Kidney epithelial cell (primary cell): Measurements from ENCODE around the gene GPC6. TPM values are rescaled to one million over a fixed set of nuclear protein-coding genes. Genes with fewer than 3 reads are reported as not detected.

Source experiments
- DNase-seq: peaks from one replicate; pipeline ENCODE4 v3.0.0-alpha.2; 2010; ENCODE audit warnings: low read depth
- H3K27me3 ChIP-seq: 2 replicates; pipeline ENCODE4 v1.6.0; 2011; ENCODE audit warnings: low read length; ENCODE audit not compliant: control insufficient read depth, insufficient read depth
- H3K36me3 ChIP-seq: 2 replicates; pipeline ENCODE4 v1.5.1; 2011; ENCODE audit warnings: low read length; ENCODE audit not compliant: control insufficient read depth, insufficient read depth
- H3K4me3 ChIP-seq: 2 replicates; pipeline ENCODE4 v1.5.1; 2011; ENCODE audit warnings: low read depth, mild to moderate bottlenecking, control low read depth, low read length
- CTCF ChIP-seq: IDR thresholded peaks from 2 replicates; pipeline ENCODE4 v1.5.1; 2011; ENCODE audit warnings: mild to moderate bottlenecking, moderate library complexity, low read length, control low read depth, inconsistent platforms; ENCODE audit not compliant: insufficient read depth, poor library complexity, severe bottlenecking
- total RNA-seq: library from RNA; depleted of rRNA; stranded (reverse); fragments of >200 nt; gene quantifications from 2 replicates; pipeline ENCODE4 v1.2.3, GENCODE V29; 2015

Gene GPC6
- total RNA-seq, 1 donor from 2014 or later = 62.7 TPM

- Histone ChIP-seq H3K27me3 (no peaks in the 10 kb centered on the region), H3K4me3 (no peak overlapping the region), H3K36me3 (no peaks in the 10 kb centered on the region)
- TF ChIP-seq CTCF = no peak
- no peak for DNase-seq
Measured at GRCh38 chr13:93732186-93732585, 505.6 kb downstream of the GPC6 start.

GRCh38 chr13:93736081-93736480 lies 509.5 kb downstream of the GPC6 start:
- TF ChIP-seq CTCF = no peak
- Histone ChIP-seq H3K27me3 (no peaks in the 10 kb centered on the region), H3K36me3 (no peaks in the 10 kb centered on the region), H3K4me3 (no peak overlapping the region)
- no peak for DNase-seq

GRCh38 chr13:93736909-93737308 lies 510.3 kb downstream of the GPC6 start:
- TF ChIP-seq CTCF = no peak
- Histone ChIP-seq H3K36me3 (no peaks in the 10 kb centered on the region), H3K27me3 (no peaks in the 10 kb centered on the region), H3K4me3 (no peak overlapping the region)
- DNase-seq = no peak

- no peak for TF ChIP-seq CTCF
- no peak for DNase-seq
- no peaks in the 10 kb centered on the region for H3K27me3 ChIP-seq
- H3K36me3 ChIP-seq = no peaks in the 10 kb centered on the region
- no peak overlapping the region for H3K4me3 ChIP-seq
Measured at GRCh38 chr13:93740334-93740733, 513.7 kb downstream of the GPC6 start.

GRCh38 chr13:93744033-93744432 lies 517.4 kb downstream of the GPC6 start:
- Histone ChIP-seq H3K27me3 (no peaks in the 10 kb centered on the region), H3K4me3 (no peak overlapping the region), H3K36me3 (no peaks in the 10 kb centered on the region)
- no peak for TF ChIP-seq CTCF
- DNase-seq = no peak

GRCh38 chr13:93744886-93745285 lies 518.3 kb downstream of the GPC6 start:
- H3K36me3 ChIP-seq = no peaks in the 10 kb centered on the region
- H3K4me3 ChIP-seq = no peak overlapping the region
- no peak for DNase-seq
- no peaks in the 10 kb centered on the region for H3K27me3 ChIP-seq
- TF ChIP-seq CTCF = no peak
